Measurements from ENCODE around the gene RAD17. TPM values are rescaled to one million over a fixed set of nuclear protein-coding genes. Genes with fewer than 3 reads are reported as not detected.

The RAD17 gene
- total and polyA plus RNA-seq, 2 of the 8 experiments (the other 6 are each of a cell fraction or from before 2014, with no cell fraction given), result 12.9 to 28.1 TPM

DNA sequence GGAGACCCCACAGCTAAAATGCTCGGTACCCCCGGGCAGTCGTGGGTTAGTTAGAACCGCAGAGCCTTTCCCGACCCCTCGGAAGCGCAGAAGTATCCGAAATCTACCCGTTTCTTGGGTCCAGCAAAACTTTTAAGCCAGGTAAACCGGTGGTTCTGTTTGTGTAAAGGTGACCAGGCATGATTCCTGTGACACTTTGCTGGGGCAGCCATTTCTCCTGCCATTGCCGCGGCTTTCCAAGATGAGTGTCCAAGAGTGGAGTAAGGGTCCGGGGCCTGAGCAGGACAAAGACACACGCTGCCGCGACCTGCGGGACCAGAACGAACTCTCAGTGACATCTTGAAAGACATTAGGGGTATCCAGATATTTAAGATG is 46.0 kb downstream of the RAD17 start (continued):
- TF ChIP-seq CBX8 (IDR thresholded peaks at IDR 0.05; ENCODE audit: borderline replicate concordance, low read depth, low read length), result no peak
